SK-N-SH (cell line): Measurements from ENCODE around the gene GABRB3. TPM values are rescaled to one million over a fixed set of nuclear protein-coding genes. Genes with fewer than 3 reads are reported as not detected.

Experiments used
- CTCF ChIA-PET: fragments of 300-600, 350-600 bp; formaldehyde crosslinking; extraction: SDS; loops from one replicate; lab custom pipeline; 2021; lab: Yijun Ruan, JAX
- POLR2A ChIA-PET: fragments of 350-600 bp; sonication (Branson Sonifier 250); formaldehyde crosslinking; extraction: SDS; loops from one replicate; lab custom pipeline; 2020; ENCODE audit warnings: antibody characterized with exemption, inconsistent platforms; lab: Yijun Ruan, JAX
- DNase-seq: peaks from one replicate; pipeline ENCODE4 v3.0.0; 2012
- H2AFZ ChIP-seq: fragments of 200-600 bp; sonication (generic); 2 replicates; pipeline ENCODE4 v1.8.1; 2016; ENCODE audit warnings: antibody characterized with exemption, mild to moderate bottlenecking, low read depth
- H3F3A ChIP-seq: fragments of 200-600 bp; sonication (generic); replicated peaks from 2 replicates; pipeline ENCODE3; 2016; ENCODE audit warnings: antibody characterized with exemption, mild to moderate bottlenecking; ENCODE audit not compliant: insufficient read depth
- H3K27ac ChIP-seq, 2 experiments: fragments of 200-500 bp in 1 of 2; fragments of 200-600 bp in 1 of 2; sonication (Bioruptor generic) in 1 of 2; sonication (generic), shearing (Covaris generic) in 1 of 2; 2 replicates each; pipeline versions ENCODE4 v1.5.1 to v1.6.1; 2014 to 2016; ENCODE audit warnings: low read depth in 2 of 2, inconsistent platforms in 1 of 2, low read length in 1 of 2, mild to moderate bottlenecking in 1 of 2, mixed read lengths in 1 of 2
- H3K27me3 ChIP-seq: fragments of 200-600 bp; sonication (generic), shearing (Covaris generic); 2 replicates; pipeline ENCODE4 v1.6.1; 2016; ENCODE audit warnings: mixed run types; ENCODE audit not compliant: insufficient read depth
- H3K36me3 ChIP-seq, 2 experiments: fragments of 200-500 bp in 1 of 2; fragments of 200-600 bp in 1 of 2; sonication (Bioruptor generic) in 1 of 2; sonication (generic) in 1 of 2; replicated peaks in 1 of 2; 2 replicates each; pipeline versions ENCODE3 to v1.5.1; 2014 to 2016; ENCODE audit warnings: low read length in 1 of 2, mild to moderate bottlenecking in 1 of 2; ENCODE audit not compliant: insufficient read depth in 2 of 2, control insufficient read depth in 1 of 2
- H3K4me1 ChIP-seq, 2 experiments: fragments of 200-500 bp in 1 of 2; fragments of 200-600 bp in 1 of 2; sonication (Bioruptor generic) in 1 of 2; sonication (generic), shearing (Covaris generic) in 1 of 2; 2 replicates each; pipeline versions ENCODE4 v1.5.1 to v1.6.1; 2014 to 2016; ENCODE audit warnings: low read depth in 1 of 2, low read length in 1 of 2, mixed run types in 1 of 2; ENCODE audit not compliant: insufficient read depth in 2 of 2, control insufficient read depth in 1 of 2
- H3K4me2 ChIP-seq: fragments of 200-600 bp; sonication (generic), shearing (Covaris generic); 2 replicates; pipeline ENCODE4 v1.6.1; 2017; ENCODE audit warnings: mixed run types
- H3K4me3 ChIP-seq, 2 experiments: fragments of 200-500 bp in 1 of 2; fragments of 200-600 bp in 1 of 2; sonication (Bioruptor generic) in 1 of 2; sonication (generic), shearing (Covaris generic) in 1 of 2; 2 replicates each; pipeline versions ENCODE4 v1.5.1 to v1.8.1; 2014 to 2016; ENCODE audit warnings: low read depth in 2 of 2, inconsistent platforms in 1 of 2, low read length in 1 of 2, mild to moderate bottlenecking in 1 of 2, mixed read lengths in 1 of 2, moderate library complexity in 1 of 2
- H3K79me2 ChIP-seq: fragments of 200-600 bp; sonication (generic); 2 replicates; pipeline ENCODE4 v1.8.1; 2017; ENCODE audit warnings: mild to moderate bottlenecking; ENCODE audit not compliant: insufficient read depth
- H3K9ac ChIP-seq: fragments of 200-600 bp; sonication (generic); 2 replicates; pipeline ENCODE4 v1.6.1; 2017; ENCODE audit warnings: mixed run types
- H3K9me2 ChIP-seq: fragments of 200-600 bp; sonication (generic); 2 replicates; pipeline ENCODE4 v1.6.1; 2017; ENCODE audit warnings: mixed run types
- H3K9me3 ChIP-seq: fragments of 200-600 bp; sonication (generic); 2 replicates; pipeline ENCODE4 v1.6.1; 2017; ENCODE audit warnings: mixed run types, mild to moderate bottlenecking, moderate library complexity
- H4K20me1 ChIP-seq: fragments of 200-600 bp; sonication (generic); 2 replicates; pipeline ENCODE4 v1.6.1; 2017; ENCODE audit warnings: mild to moderate bottlenecking, mixed run types; ENCODE audit not compliant: insufficient read depth
- EZH2phosphoT487 ChIP-seq: fragments of 200-600 bp; sonication (generic); IDR thresholded peaks from 2 replicates; pipeline ENCODE4 v1.6.1; 2017; ENCODE audit warnings: low read depth, mixed run types, mild to moderate bottlenecking, antibody characterized with exemption, moderate library complexity, borderline replicate concordance
- FOSL2 ChIP-seq: IDR thresholded peaks from 2 replicates; pipeline ENCODE4 v1.4.0; 2012; ENCODE audit warnings: low read depth, mild to moderate bottlenecking, moderate library complexity, borderline replicate concordance
- FOXJ3 ChIP-seq: sonication (generic); formaldehyde crosslinking; IDR thresholded peaks from 2 replicates; pipeline ENCODE4 v1.5.1; 2020; ENCODE audit warnings: mild to moderate bottlenecking, missing genetic modification reagents
- FOXM1 ChIP-seq: IDR thresholded peaks from 2 replicates; pipeline ENCODE4 v1.4.0; 2012; ENCODE audit warnings: low read depth, mild to moderate bottlenecking
- GABPA ChIP-seq: IDR thresholded peaks from 2 replicates; pipeline ENCODE4 v1.4.0; 2012; ENCODE audit warnings: low read depth, mild to moderate bottlenecking
- MXI1 ChIP-seq: IDR thresholded peaks from 2 replicates; pipeline ENCODE4 v1.6.1; 2012; ENCODE audit warnings: mild to moderate bottlenecking, low read depth, low read length, improper control_type of control experiment
- NFIC ChIP-seq: IDR thresholded peaks from 2 replicates; pipeline ENCODE4 v1.4.0; 2012; ENCODE audit warnings: borderline replicate concordance
- NRF1 ChIP-seq: IDR thresholded peaks from 2 replicates; pipeline ENCODE4 v1.6.1; 2012; ENCODE audit warnings: low read depth, mild to moderate bottlenecking, low read length
- RCOR1 ChIP-seq: fragments of 150-350 bp; IDR thresholded peaks from 2 replicates; pipeline ENCODE4 v1.6.1; 2017; ENCODE audit warnings: antibody characterized with exemption, low read length
- RXRA ChIP-seq: IDR thresholded peaks from 2 replicates; pipeline ENCODE4 v1.4.0; 2012; ENCODE audit warnings: low read depth, mild to moderate bottlenecking, borderline replicate concordance
- SIN3A ChIP-seq: IDR thresholded peaks from 2 replicates; pipeline ENCODE4 v1.6.1; 2012; ENCODE audit warnings: low read depth, mild to moderate bottlenecking, low read length, moderate library complexity, borderline replicate concordance
- SMC3 ChIP-seq: IDR thresholded peaks from 2 replicates; pipeline ENCODE4 v1.6.1; 2012; ENCODE audit warnings: low read depth, low read length, improper control_type of control experiment
- TAF1 ChIP-seq: IDR thresholded peaks from 2 replicates; pipeline ENCODE4 v1.6.1; 2012; ENCODE audit warnings: low read depth, mild to moderate bottlenecking, low read length, moderate library complexity, borderline replicate concordance
- TCF12 ChIP-seq: IDR thresholded peaks from 2 replicates; pipeline ENCODE4 v1.4.0; 2012
- TEAD4 ChIP-seq: IDR thresholded peaks from 2 replicates; pipeline ENCODE4 v1.4.0; 2012; ENCODE audit warnings: mild to moderate bottlenecking, borderline replicate concordance; ENCODE audit not compliant: insufficient read depth
- USF1 ChIP-seq: IDR thresholded peaks from 2 replicates; pipeline ENCODE4 v1.4.0; 2012; ENCODE audit warnings: low read depth, borderline replicate concordance
- YY1 ChIP-seq: IDR thresholded peaks from 2 replicates; pipeline ENCODE4 v1.4.0; 2012; ENCODE audit warnings: low read depth, mild to moderate bottlenecking
- WGBS: methylation state at CpG from one replicate; pipeline ENCODE4 v1.1.6; 2017; ENCODE audit warnings: low lambda C conversion rate; 5-methylcytosine and 5-hydroxymethylcytosine counted together
- polyA plus RNA-seq, 3 experiments: library from polyadenylated mRNA; depleted of rRNA; stranded (reverse); fragments of >200 nt; gene quantifications; 2 replicates each; pipeline ENCODE4 v1.2.3, GENCODE V29; 2012
- TF ChIP-seq, protein P1 (sequence below): IDR thresholded peaks from 2 replicates; pipeline ENCODE4 v1.4.0; 2012; ENCODE audit warnings: low read depth

Gene GABRB3
- polyA plus RNA-seq, 1 of the 3 experiments (the other 2 are of a cell fraction): 0.10 TPM

- Histone ChIP-seq H3K79me2 (no peaks in the 10 kb centered on the region), H3K9ac (no peak overlapping the region)
- TF ChIP-seq RXRA: no peak
- no peak for TF ChIP-seq TCF12
- TF ChIP-seq NFIC: no peak
- TF ChIP-seq, protein P1, sequence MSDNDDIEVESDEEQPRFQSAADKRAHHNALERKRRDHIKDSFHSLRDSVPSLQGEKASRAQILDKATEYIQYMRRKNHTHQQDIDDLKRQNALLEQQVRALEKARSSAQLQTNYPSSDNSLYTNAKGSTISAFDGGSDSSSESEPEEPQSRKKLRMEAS: no peak
- no peak for TF ChIP-seq GABPA
- TF ChIP-seq MXI1: no peak
- TF ChIP-seq, all 33 proteins: peak for 0
- ChIA-PET CTCF (interaction anchor here (0.5 to 0.8 kb wide), 2 partner anchors 9 to 872 kb away, joined by 3 read pairs; no protein-coding TSS in a partner anchor), POLR2A (no interaction called here)
- WGBS: 57% methylated on average over 5 of the region's 5 CpGs
- H4K20me1 ChIP-seq: no peaks in the 10 kb centered on the region
- H2AFZ ChIP-seq: no peak overlapping the region
- DNase-seq: no peak
- H3K27ac ChIP-seq: no peak overlapping the region
- H3K36me3 ChIP-seq: no peaks in the 10 kb centered on the region
- H3K27me3 ChIP-seq: no peaks in the 10 kb centered on the region
- peaks cover 2% of the 10 kb centered on the region; the same call in 1 of the 2 replicates for H3K9me3 ChIP-seq
- no peaks in the 10 kb centered on the region for H3F3A ChIP-seq
- no peaks in the 10 kb centered on the region for H3K9me2 ChIP-seq
- no peaks in the 10 kb centered on the region; a peak in 1 of 4 replicates for H3K4me1 ChIP-seq
- H3K4me2 ChIP-seq: no peak overlapping the region
- no peak overlapping the region for H3K4me3 ChIP-seq
Observed at GRCh38 chr15:26806574-26806973, 33.7 kb upstream of the GABRB3 start.

- Histone ChIP-seq H3K79me2 (no peaks in the 10 kb centered on the region), H3K27me3 (no peaks in the 10 kb centered on the region), H3K27ac (no peak overlapping the region), H3K9me2 (no peaks in the 10 kb centered on the region), H3K9me3 (no peaks in the 10 kb centered on the region; the same call in 1 of the 2 replicates), H2AFZ (no peak overlapping the region), H3K4me2 (no peak overlapping the region), H3K4me3 (no peak overlapping the region), H3K9ac (no peak overlapping the region), H4K20me1 (no peaks in the 10 kb centered on the region), H3K4me1 (no peaks in the 10 kb centered on the region; a peak in 1 of 4 replicates), H3K36me3 (no peaks in the 10 kb centered on the region), H3F3A (no peaks in the 10 kb centered on the region)
- ChIA-PET POLR2A (no interaction called here), CTCF (interaction anchor here (0.5 kb wide), 1 partner anchor 872 kb away, joined by 3 read pairs; no protein-coding TSS in a partner anchor)
- peak; percentile 21 for DNase-seq
- TF ChIP-seq TAF1: no peak
- TF ChIP-seq FOSL2: no peak
- TF ChIP-seq USF1: no peak
- TF ChIP-seq SIN3A: no peak
- no peak for TF ChIP-seq NRF1
- TF ChIP-seq TCF12: no peak
- no peak for TF ChIP-seq RCOR1
- TF ChIP-seq SMC3: no peak
- no peak for TF ChIP-seq FOXM1
- TF ChIP-seq FOXJ3 (CRISPR knock-in tag): no peak
- TF ChIP-seq EZH2phosphoT487: no peak
- TF ChIP-seq NFIC: no peak
- TF ChIP-seq, protein P1: no peak
- TF ChIP-seq TEAD4: no peak
- TF ChIP-seq YY1: no peak
- WGBS: 6% methylated on average over 4 of the region's 4 CpGs
Observed at GRCh38 chr15:26806151-26806550, 33.3 kb upstream of the GABRB3 start.
